Measurements from ENCODE around the gene PPIA.

- no peak for TF ChIP-seq EZH2 (optimal IDR thresholded peaks at IDR 0.05; ENCODE audit: low read depth, low read length)
- TF ChIP-seq, protein P1, sequence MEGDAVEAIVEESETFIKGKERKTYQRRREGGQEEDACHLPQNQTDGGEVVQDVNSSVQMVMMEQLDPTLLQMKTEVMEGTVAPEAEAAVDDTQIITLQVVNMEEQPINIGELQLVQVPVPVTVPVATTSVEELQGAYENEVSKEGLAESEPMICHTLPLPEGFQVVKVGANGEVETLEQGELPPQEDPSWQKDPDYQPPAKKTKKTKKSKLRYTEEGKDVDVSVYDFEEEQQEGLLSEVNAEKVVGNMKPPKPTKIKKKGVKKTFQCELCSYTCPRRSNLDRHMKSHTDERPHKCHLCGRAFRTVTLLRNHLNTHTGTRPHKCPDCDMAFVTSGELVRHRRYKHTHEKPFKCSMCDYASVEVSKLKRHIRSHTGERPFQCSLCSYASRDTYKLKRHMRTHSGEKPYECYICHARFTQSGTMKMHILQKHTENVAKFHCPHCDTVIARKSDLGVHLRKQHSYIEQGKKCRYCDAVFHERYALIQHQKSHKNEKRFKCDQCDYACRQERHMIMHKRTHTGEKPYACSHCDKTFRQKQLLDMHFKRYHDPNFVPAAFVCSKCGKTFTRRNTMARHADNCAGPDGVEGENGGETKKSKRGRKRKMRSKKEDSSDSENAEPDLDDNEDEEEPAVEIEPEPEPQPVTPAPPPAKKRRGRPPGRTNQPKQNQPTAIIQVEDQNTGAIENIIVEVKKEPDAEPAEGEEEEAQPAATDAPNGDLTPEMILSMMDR (IDR thresholded peaks at IDR 0.05; ENCODE audit: low read length): no peak
- TF ChIP-seq EZH2phosphoT487 (IDR thresholded peaks at IDR 0.05; ENCODE audit: low read length): no peak
These were observed 45.4 kb upstream of the PPIA start for GRCh38 chr7:44750921-44751571.
